ENCODE measurements around the gene ATP6V1F. TPM values are rescaled to one million over a fixed set of nuclear protein-coding genes. Genes with fewer than 3 reads are reported as not detected.

Gene ATP6V1F
- total RNA-seq, 4 donors from 2014 or later, result 72.3 to 240 (median 123) TPM

DNA sequence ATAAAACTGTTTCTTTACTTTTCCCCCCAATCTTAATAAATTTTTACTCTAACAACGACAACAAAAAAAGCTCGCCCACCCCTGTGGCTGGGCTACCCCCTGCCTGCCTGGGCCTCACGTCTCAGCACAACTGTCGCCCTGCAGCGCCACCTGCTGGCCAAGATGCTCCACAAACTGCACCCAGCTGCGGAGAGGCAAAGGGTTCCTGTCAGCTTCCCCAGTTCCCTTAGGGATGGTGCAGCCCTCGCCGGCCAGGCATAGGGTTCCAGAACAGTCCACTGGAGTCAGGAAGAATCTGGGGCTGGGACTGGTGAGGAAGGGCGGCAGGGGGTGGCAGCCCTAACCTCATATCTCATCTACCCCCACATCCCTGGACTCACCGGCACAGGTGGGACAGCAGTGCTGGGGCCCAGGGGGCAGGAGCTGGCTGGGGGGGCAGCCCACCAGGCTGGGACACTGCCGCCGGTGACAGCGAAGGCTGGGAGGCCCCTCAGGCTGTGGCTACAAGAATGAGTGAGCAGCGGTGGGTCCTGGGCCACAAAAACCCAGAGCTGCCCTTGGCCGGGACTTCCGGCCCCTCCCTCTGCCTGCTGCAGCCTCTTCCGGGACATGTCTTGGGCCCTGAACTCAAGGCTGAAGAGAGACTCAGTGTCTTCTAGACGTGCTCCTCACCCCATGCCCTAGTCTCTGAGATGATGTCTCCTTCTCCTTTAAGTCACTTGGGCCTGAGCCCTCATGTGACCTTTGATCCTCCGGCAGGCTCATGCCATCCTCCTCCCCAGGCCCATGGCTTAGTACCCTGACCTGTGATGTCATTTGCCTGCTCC, 21.2 kb downstream of the ATP6V1F start:
- TF ChIP-seq, protein P1, sequence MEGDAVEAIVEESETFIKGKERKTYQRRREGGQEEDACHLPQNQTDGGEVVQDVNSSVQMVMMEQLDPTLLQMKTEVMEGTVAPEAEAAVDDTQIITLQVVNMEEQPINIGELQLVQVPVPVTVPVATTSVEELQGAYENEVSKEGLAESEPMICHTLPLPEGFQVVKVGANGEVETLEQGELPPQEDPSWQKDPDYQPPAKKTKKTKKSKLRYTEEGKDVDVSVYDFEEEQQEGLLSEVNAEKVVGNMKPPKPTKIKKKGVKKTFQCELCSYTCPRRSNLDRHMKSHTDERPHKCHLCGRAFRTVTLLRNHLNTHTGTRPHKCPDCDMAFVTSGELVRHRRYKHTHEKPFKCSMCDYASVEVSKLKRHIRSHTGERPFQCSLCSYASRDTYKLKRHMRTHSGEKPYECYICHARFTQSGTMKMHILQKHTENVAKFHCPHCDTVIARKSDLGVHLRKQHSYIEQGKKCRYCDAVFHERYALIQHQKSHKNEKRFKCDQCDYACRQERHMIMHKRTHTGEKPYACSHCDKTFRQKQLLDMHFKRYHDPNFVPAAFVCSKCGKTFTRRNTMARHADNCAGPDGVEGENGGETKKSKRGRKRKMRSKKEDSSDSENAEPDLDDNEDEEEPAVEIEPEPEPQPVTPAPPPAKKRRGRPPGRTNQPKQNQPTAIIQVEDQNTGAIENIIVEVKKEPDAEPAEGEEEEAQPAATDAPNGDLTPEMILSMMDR (IDR thresholded peaks at IDR 0.05; ENCODE audit: low read depth), result no peak

DNA sequence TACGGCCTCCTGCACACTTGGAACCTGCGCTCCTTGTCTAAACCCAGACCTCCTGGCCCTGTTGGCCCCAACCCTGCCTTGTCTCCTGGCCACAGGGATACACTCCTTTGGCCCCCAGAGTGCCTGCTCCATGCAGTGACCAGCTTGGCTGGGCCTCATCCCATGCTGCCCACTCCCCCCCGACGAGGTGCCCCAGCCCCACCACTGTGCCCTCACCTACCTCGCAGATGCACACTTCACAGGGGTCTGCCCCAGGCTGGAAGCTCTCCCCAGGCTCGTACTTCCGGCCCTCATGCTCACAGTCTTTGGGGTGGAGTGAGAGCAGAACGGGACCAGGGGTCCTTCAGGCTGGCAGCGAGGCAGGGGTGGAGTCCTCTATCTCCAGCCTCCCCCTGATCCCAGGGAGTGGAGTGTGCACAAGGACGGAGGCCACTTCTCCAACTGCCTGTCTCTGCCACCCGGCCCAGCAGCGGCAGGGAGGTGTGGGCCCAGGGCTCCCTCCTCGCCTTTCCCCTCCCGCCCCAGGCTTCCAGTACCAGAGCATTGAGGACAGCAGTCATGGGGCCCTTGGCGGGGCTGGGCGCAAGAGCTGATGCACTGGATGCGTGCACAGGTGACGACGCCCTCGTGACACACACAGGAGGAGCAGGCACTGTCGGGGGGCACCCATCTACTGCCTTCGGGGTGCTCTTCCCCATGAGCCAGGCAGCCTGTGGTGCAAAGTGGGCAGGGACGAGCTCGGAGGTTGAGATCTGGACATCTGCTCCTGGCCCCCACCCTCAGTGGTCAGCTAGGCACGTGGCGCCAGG, 22.1 kb downstream of the ATP6V1F start:
- TF ChIP-seq, protein P1 (IDR thresholded peaks at IDR 0.05; ENCODE audit: low read depth), result no peak

DNA sequence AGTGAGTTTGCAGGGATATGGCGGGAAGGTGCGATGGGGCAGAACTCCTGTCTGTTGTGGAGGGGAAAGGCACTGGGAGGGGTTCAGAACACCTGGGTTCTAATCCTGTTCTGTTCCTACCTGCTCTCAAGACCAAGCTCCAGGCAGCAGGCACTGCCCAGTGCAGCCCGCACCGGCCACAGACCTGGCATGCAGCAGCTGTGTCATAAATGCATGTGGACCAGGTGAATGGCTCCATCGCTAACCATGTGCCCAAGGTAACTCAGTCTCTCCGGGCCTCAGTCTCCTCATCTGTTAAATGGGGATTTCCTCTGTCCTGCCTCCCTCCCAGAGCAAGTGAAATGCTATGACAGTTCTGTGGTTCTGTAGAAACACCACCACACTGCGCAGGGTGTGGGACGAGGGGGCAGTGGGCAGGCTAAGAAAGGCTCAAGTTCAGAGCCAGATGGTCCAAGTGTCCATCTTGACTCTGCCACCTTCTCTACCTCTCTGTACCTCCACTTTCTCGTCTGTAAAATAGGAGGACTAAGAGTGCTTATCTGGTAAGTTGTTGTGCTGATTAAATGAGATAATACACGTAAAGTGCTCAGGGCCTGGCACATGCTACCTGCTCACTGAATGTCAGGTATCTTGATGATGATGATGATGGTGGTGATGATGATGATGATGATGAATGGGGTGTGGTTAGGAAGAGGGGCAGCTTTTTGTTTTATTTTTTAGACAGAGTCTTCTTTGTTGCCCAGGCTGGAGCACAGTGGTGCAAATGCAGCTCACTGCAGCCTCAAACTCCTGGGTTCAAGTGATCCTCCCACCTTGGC, 22.9 kb downstream of the ATP6V1F start:
- TF ChIP-seq, protein P1 (IDR thresholded peaks at IDR 0.05; ENCODE audit: low read depth), result no peak

DNA sequence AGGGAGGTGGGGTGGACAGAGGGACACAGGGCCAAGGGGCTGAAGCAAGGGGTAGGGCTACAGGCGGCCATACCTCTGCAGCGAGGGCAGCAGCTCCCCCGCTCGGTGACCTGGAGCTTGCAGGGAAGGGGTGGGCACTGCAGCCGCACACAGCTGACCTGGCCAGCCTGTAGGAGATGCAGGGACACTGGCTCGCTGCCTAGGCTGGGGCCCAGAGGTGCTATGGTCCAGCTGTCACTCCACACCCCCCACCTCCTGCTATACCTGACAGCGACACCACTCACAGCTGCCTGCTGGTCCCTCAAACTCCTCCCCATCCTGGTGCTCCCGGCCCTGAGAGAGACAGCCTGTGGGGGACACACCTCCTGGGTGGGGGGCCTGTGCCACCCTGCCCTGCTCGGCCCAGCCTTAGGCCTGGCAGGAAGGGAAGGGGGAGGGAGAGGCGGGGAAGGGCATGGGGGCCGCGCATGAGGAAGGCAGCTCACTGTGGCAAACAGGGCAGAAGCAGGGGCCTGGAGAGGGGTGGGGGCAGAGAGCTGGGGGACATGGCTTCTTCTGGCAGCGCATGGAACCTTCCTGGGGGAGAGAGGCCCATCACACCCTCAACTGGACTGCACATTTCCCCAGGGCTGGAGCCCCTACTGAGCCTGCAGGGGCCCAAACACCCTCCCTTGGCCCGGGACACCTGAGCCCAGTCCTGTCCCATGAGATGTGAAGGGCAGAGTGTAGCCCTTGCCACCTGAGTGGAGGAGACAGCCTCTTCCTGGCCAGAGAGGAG, 23.9 kb downstream of the ATP6V1F start:
- TF ChIP-seq, protein P1 (IDR thresholded peaks at IDR 0.05; ENCODE audit: low read depth), result no peak

DNA sequence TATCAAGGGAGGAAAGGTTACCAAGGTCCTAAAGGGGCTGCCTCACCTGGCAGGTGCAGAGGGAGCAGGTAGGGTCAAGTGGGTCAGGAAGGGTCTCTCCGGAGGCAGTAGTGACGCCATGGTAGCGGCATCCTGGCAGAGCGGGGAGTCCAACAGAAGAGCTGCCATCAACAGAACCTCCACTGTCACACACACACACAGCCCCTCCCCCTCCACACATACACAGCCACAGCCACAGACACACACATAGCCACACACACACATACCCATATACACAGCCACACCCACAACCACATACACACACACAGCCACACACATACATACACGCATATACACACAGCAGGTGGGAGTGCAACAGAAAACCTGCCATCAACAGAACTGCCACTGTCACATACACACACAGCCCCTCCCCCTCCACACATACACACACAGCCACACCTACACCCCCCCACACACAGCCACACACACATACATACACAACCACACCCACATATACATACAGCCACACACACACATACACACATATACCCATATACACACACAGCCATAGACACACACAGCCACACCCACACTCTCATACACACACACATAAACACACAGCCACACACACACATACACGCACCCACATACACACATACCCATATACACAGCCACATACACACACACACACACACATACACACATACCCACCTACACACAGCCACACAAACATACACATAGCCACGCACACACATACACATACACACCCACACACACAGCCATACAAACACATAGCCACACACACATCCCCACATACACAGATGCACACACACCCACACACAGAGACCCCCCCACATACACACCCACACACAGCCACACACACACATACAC, 24.7 kb downstream of the ATP6V1F start:
- TF ChIP-seq, protein P1 (IDR thresholded peaks at IDR 0.05; ENCODE audit: low read depth), result no peak
